Stimulated activated naive CD4-positive, alpha-beta T cell (primary cell): Measurements from ENCODE around the gene GRK3.

Experiments used
- DNase-seq, 6 experiments: peaks; one replicate each; lab custom pipeline; 2025; lab: John Stamatoyannopoulos, UW

The GRK3 gene

DNA sequence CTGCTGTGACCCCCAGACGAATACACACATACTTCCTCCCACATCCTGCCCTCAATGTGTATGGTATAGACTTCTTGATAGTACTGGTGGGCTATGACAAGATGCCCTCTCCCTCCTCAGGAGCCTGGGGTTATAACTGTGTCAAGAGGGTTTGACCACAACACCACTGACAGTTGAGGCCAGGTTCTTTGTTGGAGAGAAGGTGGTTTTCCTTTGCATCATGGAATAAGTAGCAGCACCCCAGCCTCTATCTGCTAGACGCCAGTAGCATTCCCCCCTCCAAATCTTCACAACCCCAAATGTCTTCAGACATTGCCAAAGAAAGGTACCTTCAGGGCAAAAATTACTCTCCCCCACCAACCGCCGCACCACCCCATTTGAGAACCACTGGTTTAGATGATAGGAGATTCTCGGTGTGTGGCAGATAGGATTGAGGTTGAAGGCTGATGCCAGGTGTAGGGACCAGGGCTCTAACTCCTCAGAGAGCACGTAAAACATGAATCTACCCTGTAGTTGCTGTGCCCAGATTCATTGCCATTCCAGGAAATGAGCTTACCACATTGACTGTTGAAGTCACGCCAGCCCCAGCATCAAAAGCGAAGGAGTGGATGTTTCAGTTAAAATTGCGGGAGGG, 172.0 kb downstream of the GRK3 start:
- peak in 3 of 6 experiments; percentile 51 to 59 (median 51) for DNase-seq

DNA sequence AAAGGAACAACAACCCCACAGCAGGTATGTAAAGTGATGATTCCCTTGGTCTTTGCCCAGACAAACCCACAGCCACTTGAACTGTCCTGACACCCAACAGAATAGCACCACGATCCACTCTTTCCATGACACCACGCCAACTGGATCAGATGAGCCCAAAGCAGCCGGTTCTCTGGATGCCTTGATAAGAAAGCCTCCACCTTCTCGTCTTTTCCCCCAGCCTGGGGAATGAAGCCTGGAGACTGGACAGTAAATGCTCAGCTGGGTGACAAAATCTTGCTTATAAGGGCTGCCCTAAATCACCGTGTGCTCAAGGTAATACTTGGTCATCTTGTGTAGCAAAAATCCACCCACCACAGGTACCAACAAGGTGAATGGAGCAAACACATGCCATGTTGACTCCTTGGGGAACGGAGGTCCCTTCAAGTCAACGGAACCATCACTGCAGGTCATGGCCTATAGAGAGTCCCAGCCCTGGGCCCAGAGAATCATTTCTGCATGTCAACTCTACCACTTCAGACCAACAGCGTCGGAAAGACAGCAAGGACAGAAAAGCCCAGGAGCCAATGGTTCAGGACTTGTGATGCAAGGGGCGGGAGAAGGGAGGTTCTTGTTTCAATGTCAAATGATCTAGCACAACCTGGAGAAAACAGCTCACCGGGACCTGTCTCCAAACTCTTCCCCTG, 175.3 kb downstream of the GRK3 start:
- DNase-seq = no peak

- DNase-seq = no peak
Measured at GRCh38 chr22:25741692-25742626, 177.5 kb downstream of the GRK3 start, which contains the start of gene MYO18B. Gene MYO18B (plus strand): TSS chr22:25742188. CDS start chr22:25761093, 18,905 bp downstream.

DNA sequence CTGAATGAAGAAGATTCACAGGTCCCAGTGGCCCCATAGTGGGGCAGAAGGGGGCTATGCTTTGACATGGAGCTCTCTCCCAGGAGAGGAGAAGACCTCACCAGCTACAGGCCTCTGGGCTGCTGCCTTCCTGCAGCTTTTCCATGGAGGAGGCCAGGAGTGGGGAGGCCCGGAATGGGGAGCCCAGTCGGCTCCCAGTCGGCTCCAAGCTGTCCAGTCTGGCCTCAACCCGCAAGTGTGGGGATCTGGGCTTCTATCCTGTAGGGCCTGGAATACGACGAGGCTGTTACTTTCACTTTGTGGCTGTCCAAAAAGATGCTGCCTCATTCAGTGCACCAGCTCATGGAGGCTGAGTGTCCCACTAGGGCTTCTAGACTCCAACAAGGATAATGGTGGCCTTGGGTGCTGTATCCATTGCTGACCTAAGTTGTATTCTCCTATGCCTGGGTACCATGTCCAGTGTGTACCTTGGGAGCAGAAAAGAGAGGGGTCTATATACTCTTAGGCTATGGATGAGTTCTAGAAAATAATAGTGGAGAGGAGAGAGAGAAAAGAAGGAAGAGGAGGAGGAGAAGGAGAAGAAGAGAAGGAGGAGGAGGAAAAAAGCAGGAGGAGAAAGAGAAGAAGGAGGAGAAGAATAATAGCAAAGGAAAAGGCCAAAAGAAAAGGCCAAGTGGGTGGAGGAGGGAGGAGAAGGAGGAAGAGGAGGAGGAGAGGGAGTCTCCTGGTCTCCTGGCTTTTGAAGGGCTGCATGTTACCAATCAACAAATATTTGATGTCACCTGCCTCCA, 178.6 kb downstream of the GRK3 start:
- DNase-seq = no peak

GRCh38 chr22:25744694-25745093, 180.2 kb downstream of the GRK3 start:
- no peak for DNase-seq

DNA sequence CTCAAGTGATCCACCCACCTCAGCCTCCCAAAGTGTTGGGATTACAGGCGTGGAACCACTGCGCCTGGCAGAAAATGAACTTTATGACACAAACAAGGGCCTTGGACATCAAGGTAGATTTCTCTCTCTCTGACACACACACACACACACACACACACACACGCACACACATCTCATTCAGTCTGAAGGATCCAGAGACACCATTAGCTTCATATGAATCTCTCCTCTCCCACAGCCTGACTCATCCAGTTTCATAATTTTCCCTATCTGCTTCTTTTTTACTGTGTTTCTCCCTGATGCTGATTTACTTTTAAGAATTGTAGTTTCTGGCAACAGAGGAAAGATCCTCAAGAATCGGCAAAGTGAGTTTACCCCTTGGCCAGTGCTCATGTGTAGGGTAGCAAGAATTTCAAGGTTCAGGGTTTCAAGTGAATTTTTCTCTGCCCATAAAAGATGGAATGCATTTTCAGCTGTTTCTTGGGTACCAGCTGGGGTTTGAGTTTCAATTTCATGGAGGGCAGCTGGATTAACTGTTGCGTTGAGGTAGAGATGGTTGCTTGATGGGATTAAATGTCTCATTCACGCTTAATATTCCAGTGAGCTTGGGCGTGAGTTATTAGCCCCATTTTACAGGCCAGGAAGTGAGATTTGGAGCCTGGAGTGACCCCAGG, 181.0 kb downstream of the GRK3 start:
- no peak for DNase-seq

- DNase-seq = no peak
Measured at GRCh38 chr22:25746012-25746373, 181.5 kb downstream of the GRK3 start.

GRCh38 chr22:25747245-25747944, 182.9 kb downstream of the GRK3 start:
- no peak for DNase-seq

GRCh38 chr22:25748140-25748539, 183.7 kb downstream of the GRK3 start:
- DNase-seq = no peak

DNA sequence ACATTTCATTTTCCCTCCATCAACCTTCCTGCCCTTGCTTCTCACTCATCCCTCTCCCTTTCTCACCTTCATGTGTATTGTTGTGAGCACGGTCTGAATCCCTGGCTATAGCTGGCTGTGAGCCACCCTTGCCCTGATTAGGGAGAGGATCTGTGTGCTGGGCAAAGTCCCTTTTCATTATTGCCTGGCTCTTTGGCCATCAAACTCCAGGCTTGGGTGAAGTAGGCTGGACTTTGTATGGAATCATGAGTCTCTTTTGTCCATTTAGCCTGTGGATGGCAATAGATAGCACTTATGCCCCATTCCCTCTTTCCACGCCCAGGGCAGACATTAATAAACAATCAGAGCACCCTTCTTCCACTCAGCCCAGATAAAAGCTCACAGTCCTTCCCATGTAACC, 184.2 kb downstream of the GRK3 start:
- no peak for DNase-seq

DNA sequence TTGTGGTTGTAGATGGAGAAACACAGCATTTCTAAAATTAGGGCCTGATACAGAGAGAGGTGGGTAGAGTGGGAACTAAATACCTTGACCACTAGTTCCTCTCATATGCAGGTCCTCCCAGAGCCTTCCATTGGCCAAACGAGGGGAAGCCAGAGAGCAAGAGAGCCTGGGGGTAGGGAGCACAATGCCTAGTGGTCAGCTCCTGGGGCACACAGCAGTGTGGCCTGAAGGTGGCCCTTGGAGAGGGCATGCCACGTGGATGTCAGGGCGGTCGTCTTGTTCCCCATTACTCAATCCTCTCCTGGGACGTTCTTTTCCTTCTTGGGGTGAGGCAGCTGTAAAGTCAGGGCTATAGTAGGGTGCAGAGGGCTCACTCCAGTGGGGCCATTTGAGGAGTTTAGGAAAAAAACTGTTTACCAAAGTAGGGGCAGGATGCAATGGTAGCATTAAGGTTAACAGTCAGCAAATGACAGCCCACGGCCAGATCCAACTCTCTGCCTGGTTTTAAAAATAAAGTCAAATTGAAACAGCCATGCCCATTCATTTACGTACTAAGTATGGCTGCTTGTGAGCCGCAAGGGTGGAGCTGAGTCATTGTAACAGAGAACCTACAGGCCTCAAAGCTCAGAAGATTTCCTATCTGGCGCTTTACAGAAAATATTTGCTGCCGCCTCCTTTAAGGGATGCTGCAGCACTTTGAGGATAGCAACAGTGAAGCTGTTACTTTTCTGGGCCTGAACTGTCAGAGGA, 185.1 kb downstream of the GRK3 start:
- no peak for DNase-seq

- DNase-seq = no peak
Measured at GRCh38 chr22:25750569-25751173, 186.2 kb downstream of the GRK3 start.

GRCh38 chr22:25751174-25751581, 186.7 kb downstream of the GRK3 start:
- no peak for DNase-seq

DNA sequence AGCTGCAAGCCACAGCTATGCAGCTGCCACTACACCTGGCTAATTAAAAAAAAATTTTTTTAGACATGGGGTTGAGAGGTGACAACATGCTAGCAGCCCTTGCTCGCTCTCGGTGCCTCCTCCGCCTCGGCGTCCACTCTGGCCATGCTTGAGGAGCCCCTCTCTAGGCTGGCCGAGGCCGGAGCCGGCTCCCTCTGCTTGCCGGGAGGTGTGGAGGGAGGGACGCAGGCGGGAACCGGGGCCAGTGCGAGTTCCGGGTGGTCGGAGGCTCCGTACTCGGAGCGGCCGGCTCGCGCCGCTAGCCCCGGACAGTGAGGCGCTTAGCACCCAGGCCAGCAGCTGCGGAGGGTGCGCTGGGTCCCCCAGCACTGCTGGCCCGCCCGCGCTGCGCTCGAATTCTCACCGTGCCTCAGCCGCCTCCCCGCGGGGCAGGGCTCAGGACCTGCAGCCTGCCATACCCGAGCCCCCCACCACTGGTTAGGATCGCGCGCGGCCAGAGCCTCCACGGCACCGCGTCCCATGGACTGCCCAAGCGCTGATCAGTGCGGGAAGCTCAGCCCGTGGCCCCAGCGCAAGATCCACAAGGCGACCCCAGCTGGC, 188.2 kb downstream of the GRK3 start:
- DNase-seq = no peak

GRCh38 chr22:25753252-25753651, 188.8 kb downstream of the GRK3 start:
- no peak for DNase-seq

DNA sequence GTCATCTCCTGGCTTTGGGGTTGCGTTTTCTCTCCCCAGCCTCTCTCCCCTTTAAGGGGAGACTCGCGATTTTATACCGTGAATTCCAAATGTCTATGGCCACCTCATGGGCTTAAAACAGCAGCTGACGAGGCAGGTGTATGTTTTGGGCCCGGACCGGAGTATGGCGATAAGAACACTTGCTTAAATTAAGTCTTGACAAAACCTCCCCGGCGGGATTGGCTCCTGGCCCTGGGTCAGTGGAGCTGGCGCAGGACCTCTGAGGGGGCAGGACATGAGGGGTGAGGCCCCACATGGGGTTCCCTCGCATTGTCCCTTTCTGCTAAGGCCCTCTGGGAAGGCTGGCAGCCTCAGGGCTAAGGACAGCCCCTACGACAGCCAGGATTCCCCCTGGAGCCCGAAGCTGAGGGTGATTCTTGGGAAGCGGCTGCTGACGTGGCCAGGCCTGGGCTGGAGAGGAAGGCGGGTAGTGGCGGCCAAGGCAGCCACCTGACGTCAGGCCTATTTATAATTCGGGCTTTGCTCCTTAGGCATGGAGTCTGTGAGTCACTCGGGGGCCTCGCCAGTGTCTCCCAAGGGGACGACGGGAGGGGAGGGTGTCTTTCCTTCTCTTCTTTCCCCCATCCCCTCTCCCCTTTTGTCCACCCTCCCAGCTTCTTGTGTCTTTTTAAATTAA, 190.2 kb downstream of the GRK3 start:
- no peak for DNase-seq

DNA sequence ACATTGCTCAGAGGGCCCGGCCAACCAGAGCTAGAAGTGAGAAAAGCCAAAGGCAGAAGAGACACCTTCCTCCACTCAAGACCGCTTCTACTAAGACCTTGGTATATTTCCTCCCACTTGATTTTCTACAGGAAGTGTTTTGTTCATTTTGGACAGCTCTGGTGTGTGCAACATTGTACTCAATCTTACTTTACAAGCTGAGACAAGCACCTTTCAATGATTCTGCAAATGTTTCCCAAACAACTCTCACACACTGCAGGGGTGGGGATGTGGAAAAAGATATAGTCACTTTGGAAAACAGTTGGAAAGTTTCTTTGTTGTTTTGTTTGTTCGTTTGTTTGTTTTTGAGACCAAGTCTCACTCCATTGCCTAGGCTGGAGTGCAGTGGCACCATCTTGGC, 193.2 kb downstream of the GRK3 start:
- no peak for DNase-seq

GRCh38 chr22:25758316-25758715, 193.8 kb downstream of the GRK3 start:
- DNase-seq = no peak

DNA sequence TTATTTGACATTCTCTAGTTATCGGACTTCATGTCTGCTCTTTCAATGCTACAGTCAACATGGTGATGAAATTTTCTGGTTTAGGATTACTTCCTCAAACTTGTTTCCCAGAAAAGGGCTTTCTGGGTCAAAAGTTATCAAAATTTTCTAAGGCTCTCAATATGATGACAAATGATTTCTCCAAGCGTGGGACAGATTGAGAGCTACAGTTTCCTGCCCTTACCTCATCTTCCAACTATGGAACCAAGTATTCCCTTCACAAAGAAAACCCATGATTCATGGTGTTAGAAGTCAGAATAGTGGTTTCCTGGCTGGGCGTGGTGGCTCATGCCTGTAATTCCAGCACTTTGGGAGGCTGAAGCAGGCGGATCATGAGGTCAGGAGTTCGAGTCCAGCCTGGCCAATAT, 195.4 kb downstream of the GRK3 start:
- DNase-seq = no peak
